Hepatocyte (in vitro differentiated cells): ENCODE measurements around the gene TSPAN4.

Experiments used
- CTCF ChIP-seq: fragments of 200-600 bp; sonication (generic); IDR thresholded peaks from 2 replicates; pipeline ENCODE4 v1.5.1; 2016; ENCODE audit warnings: antibody characterized with exemption, mild to moderate bottlenecking; ENCODE audit not compliant: poor library complexity
- EZH2 ChIP-seq: fragments of 200-600 bp; sonication (generic); IDR thresholded peaks from 2 replicates; pipeline ENCODE4 v1.6.1; 2016; ENCODE audit warnings: antibody characterized with exemption, mild to moderate bottlenecking, borderline replicate concordance

- TF ChIP-seq CTCF (no peak), EZH2 (no peak)
These were observed 39.2 kb upstream of the TSPAN4 start for GRCh38 chr11:803467-803742.
